Measurements from ENCODE around the gene GTSF1L.

DNA sequence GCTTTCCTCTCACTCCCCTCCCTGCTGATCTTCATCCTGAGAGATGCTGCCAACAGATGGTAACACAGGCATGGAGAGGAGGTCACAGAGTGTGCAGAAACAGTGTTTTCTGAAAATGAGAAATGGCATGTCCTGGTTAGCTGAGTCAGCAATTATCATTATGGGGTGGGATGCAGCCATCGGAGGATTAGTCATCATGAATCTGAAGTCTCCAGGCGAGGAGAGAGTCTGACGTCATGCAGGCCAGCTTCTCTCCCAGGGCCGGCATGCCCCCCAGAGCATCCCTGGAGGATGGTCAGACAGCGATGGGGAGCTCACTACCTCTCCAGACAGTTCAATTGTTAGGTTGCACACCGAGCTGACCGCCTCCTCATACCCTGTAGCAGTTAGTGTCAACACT, 4.7 kb upstream of the GTSF1L start:
- TF ChIP-seq ARNTL (CRISPR knock-in tag; IDR thresholded peaks at IDR 0.05; ENCODE audit: borderline replicate concordance, low read depth) (no peak), ZC3H10 (CRISPR knock-in tag; IDR thresholded peaks at IDR 0.05) (no peak), ZNF565 (CRISPR knock-in tag; conservative IDR thresholded peaks at IDR 0.05; ENCODE audit: low read depth) (no peak), BACH2 (CRISPR knock-in tag; IDR thresholded peaks at IDR 0.05; ENCODE audit: borderline replicate concordance) (no peak), RARB (CRISPR knock-in tag; IDR thresholded peaks at IDR 0.05) (no peak), ESRRG (CRISPR knock-in tag; IDR thresholded peaks at IDR 0.05) (no peak)
- TF ChIP-seq, protein P1, sequence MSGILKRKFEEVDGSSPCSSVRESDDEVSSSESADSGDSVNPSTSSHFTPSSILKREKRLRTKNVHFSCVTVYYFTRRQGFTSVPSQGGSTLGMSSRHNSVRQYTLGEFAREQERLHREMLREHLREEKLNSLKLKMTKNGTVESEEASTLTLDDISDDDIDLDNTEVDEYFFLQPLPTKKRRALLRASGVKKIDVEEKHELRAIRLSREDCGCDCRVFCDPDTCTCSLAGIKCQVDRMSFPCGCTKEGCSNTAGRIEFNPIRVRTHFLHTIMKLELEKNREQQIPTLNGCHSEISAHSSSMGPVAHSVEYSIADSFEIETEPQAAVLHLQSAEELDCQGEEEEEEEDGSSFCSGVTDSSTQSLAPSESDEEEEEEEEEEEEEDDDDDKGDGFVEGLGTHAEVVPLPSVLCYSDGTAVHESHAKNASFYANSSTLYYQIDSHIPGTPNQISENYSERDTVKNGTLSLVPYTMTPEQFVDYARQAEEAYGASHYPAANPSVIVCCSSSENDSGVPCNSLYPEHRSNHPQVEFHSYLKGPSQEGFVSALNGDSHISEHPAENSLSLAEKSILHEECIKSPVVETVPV (CRISPR knock-in tag; IDR thresholded peaks at IDR 0.05), result no peak
- TF ChIP-seq, protein P2, sequence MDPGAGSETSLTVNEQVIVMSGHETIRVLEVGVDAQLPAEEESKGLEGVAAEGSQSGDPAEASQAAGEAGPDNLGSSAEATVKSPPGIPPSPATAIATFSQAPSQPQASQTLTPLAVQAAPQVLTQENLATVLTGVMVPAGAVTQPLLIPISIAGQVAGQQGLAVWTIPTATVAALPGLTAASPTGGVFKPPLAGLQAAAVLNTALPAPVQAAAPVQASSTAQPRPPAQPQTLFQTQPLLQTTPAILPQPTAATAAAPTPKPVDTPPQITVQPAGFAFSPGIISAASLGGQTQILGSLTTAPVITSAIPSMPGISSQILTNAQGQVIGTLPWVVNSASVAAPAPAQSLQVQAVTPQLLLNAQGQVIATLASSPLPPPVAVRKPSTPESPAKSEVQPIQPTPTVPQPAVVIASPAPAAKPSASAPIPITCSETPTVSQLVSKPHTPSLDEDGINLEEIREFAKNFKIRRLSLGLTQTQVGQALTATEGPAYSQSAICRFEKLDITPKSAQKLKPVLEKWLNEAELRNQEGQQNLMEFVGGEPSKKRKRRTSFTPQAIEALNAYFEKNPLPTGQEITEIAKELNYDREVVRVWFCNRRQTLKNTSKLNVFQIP (CRISPR knock-in tag; IDR thresholded peaks at IDR 0.05; ENCODE audit: borderline replicate concordance, low read depth), result no peak
